Stimulated activated CD8-positive, alpha-beta memory T cell treated with anti-CD3 and anti-CD28 coated beads, Interleukin-7, amount 100 ng/mL, for 48 hours (primary cell): ENCODE results near the gene FBXW8.
A peak's percentile ranks its signal among the peaks of the same experiment; 100 is the strongest.

Experiments used
- DNase-seq, 2 donors: peaks; one replicate each; pipeline ENCODE4 v3.0.0-alpha.2; 2020; ENCODE audit warnings: low read depth in 1 of 2; ENCODE audit errors: extremely low read depth in 1 of 2

FBXW8 gene

DNA sequence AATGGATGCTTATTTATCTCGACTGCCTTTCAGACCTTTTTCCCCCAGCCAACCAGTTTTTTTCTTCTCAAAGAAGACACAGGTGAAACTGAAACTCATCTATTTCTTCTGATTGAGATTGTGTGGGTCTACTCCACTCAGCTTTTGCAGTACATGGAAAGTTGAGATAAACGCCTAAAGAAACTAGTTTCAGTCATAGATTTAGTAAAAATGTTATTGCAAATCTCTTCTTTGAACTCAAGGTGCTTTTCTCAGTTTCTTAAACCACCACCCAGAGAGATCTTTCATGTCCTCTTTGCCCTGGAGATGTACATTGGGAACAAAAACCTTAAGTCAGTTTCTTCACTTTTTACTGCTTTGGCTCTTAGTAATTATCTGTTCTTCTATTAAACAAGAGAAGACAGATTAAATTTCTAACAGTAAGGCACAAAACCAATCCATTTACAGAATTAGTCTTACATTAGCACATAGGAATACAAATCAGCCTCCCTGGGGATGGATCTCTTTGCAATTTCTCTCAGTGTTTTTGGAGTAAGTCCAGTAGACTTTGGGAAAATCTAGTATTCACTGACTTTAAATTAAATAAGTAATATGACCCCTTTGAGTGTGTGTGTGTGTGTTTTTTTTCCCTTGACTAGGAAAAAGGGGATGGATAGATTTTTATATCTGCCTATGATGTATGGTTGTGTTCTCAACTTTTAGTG is 11.6 kb downstream of the FBXW8 start:
- DNase-seq, result no peak

DNA sequence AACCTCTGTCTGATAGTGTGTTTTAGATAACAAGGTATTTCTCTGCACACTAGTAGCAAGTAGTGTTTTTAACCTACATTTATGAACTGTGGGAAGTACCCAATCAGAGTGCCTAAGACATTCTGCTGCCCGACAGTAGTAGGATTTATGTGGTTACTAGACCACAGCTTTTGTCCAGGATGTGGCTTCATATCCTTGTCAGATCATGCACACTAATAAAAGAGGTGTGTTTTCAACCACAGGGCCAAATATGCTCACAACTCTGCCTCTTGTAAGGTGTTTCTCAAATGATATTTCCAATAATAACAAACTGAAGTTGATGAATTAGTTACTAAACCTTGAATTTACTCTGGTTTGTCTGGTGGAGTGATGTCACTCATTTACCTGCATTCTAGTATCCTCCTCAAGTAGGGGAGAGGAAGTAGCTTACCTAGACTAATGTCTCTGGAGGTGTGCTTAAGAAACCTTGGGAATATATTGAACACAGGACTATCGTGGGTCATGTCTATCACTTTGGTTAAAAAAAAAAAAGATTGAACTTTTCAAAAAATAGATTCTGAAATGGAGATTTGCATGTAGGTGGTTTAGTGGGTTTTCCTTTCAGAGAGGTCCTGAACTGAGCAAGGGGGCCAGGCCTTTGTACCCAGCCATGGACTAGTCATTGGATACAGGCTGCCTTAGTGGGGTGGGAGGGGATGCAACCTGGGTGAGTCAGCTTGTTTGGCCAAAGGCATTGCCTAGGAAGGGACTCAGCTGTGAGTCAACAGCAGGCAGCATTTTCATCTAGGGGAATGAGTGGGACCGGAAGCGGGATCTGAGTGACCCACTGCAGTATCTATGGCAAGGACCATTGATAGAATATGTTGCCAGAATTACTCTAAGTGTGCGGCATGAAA is 14.1 kb downstream of the FBXW8 start:
- DNase-seq, result peak; percentile 35 to 40

GRCh38 chr12:116926283-116927243 is 15.8 kb downstream of the FBXW8 start:
- no peak for DNase-seq

- DNase-seq, result no peak
These were observed 16.6 kb downstream of the FBXW8 start for GRCh38 chr12:116927244-116927940.

DNA sequence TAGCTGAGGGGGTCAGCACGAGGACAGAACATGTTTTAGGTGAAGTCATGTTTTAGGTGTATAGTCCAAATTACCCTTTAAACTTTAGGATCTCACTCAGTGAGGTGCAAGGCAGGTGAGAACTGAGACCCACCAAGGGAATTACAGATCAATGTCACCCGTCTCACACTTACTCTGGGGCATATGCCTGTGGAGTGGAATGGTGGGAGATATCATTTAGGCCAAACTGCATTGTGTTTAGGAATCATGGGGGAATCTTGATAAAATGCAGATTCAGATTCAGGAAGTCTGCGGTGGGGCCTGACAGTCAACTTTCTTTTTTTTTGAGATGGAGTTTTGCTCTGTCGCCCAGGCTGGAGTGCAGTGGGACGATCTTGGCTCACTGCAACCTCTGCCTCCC is 17.8 kb downstream of the FBXW8 start:
- DNase-seq, result no peak

GRCh38 chr12:116929885-116930284 is 19.1 kb downstream of the FBXW8 start:
- no peak for DNase-seq

- DNase-seq, result no peak
These were observed 20.9 kb downstream of the FBXW8 start for GRCh38 chr12:116931665-116932064.

DNA sequence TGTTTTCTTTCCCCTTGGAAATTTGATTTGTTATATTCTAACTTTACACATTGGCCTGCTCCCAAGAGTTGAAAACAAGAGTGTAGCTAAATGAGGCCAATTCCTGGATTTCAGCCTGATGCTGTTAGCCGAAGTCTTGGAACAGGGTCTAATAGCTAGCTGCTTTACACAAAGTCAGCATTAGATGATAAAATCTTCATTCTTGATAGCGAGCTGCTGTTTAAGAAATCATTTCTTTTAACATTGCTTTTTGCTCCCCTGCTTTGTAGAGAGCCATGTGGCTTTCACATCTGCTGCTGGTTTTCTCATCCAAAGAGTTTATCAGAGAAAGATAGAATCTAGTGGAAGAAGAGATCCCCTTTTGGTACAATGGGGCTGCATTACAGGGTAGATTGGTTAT is 22.3 kb downstream of the FBXW8 start:
- no peak for DNase-seq

DNA sequence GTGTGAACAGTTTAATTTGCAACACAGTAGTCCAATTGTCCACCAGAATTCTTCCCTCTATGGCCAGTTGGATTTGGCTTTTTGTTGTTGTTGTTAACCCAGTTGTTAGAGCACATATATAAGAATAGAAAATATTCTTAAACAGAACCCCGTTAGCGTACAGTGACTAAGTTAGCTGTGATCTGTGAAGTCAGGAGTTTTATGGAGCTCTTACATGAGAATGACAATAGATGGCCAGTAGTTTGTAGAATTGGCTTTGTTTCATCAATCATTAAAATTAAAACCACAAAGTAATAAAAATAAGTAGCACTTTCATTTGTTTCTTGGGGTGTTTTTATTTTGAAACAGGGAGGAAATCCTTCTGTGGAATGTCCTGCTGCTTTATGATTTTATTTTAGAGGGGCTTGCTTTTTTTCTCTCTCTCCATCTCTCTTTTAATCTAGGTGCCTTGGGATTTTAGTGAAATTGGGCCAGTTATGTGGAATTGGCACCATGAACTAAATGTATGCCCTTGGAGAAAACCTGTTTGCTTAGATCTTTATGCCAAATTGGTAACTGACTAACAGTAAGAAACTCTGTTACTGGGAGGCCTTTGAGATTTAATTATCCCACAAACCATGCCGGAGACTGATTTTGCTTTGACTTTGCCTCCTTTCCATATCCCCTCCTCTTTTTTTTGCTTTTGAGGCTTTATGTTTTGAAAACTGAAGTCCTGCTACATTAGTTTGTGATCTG is 22.9 kb downstream of the FBXW8 start:
- no peak for DNase-seq

DNA sequence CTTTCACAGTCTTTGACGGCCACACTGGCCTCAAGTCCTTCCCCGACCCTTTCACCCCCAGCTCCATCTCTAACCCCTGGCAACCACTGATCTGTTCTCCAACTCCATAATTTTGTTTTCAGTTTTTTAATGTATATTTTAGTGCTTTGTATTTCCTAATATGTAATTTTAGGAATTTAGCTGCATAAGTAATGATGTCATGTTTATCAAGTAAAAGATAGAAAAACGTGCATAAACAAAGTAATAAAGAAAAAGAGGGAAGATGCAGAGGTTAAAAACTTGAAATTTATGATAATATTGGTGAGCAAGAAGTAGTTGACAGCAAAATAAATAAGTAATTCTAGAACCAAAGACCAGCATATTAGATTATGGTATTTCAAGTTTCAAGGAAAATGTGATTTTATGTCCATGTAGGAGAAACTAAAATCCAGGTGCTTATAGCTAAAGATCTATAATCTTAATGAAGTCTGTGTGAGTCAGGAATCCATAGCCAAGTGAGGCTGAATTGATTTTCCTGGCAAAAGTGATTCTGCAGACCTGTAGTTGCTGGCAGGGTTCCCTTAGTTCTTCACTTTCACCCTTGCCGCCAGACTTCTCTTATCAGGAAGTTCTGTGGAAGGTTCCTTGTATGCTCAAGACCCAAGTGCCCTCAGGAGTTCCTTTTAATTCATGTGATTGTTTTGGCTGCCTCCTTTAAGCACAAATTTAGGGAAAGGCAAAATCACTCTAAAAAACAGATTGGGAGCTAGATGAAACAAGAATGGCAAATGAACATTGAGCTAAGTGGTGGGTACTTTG is 24.4 kb downstream of the FBXW8 start:
- no peak for DNase-seq

DNA sequence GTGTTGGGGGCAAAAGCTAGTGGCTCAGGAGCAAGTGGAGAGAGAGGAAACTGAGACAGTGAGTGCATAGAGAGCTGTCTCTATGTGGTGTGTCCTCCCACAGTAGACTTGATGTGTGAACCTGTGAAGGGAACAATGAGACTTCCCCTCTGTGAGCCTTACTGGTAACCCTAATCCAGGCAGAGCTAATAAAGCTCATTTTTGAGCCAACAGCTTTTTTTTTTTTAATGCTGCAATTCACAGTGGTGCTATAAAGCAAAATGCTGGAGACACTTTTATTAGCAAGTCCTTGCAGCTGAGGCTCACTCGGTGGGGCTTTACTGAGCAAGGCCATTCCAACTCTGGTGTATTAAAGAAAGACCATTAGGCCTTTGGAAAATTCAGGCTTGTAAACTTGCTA is 26.9 kb downstream of the FBXW8 start:
- no peak for DNase-seq

DNA sequence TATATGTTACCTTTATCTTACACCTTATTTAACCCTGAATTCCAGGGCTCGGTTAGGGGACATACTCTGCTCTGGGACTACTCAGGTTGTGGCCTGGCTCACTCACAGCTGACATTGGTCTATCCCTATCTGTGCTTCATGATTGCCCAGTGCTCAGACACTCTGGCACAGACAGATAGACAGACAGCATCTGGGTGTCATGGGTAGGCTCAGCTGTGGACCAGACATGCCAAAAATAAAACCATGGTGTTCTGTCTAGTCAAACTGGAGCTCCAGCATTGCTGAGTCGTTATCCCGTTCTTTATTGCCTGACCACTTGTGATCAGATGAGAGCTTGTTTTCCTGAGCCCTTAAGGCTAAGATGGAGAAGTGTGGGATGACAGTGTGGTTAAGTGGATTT is 29.0 kb downstream of the FBXW8 start:
- no peak for DNase-seq

GRCh38 chr12:116941188-116941587 is 30.4 kb downstream of the FBXW8 start:
- no peak for DNase-seq

- no peak for DNase-seq
These were observed 32.9 kb downstream of the FBXW8 start for GRCh38 chr12:116943419-116944372.

DNA sequence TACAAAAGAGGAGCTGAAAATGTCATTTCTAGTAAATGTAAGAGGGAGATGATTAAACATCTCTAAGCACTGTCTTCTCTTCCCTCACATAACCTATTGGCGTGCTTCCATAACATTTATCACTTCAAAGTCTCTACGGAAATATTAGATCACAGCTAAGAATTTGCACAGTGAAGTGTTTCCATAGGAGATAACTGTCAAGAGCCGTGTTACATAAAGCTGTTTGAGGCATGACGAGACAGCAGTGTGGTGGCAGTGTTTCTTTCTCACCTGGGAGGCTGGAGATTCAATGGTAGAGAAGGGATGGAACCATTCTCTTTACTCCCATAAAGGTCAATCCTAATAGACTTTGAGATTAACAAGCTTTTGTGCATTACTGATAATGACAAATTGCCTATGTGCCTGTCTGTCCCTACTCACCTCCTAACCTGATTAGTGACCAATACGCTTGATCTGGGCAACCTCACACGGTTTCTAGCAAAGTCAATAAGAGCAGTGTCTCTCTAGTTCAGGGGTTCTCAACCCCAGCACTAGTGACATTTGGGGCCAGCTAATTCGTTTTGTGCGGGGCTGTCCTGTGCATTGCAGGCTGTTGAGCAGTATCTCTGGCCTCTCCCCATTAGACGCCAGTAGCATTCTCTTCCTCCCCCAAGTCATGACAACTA is 35.3 kb downstream of the FBXW8 start:
- DNase-seq, result no peak

- DNase-seq, result no peak
These were observed 37.5 kb downstream of the FBXW8 start for GRCh38 chr12:116948298-116948697.

DNA sequence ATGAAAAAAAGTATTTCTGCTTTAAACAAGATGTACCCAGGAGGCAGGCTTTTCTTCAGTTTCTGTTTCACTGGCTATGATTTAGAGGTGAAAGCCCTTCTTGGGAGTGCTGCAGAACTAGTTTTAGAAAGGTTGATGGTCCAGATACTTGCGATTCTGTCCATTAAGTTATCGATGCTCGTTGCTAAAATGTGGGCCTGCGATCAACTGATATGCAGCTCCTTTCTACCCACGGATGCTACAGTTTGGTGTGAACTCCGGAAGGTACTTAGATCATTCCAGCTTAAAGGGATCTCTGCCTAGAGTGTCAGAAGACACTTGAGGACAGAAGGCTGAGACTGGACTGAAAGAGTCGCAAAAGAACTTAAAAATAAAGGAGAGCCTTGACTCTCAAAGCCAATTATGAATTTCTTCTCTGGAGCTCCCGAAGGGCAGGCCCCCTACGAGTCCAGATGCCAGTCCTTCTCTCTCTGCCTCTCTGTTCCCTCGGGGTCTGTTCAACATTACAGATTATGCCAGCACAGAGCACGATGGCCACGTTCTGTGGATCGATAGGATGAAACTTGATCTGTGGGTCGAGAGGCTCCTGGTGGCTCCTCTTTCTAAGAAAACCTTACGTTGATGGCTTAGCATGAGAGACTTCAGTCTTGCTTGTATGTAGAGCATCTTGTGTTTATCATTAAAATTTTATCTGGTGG is 40.0 kb downstream of the FBXW8 start:
- DNase-seq, result no peak
